Smooth muscle cell (in vitro differentiated cells): Measurements from ENCODE around the gene DENND4C. TPM values are rescaled to one million over a fixed set of nuclear protein-coding genes. Genes with fewer than 3 reads are reported as not detected.

Experiments
- DNase-seq: peaks from one replicate; lab custom pipeline; 2025; ENCODE audit not compliant: unreplicated experiment; lab: John Stamatoyannopoulos, UW
- H2AFZ ChIP-seq: fragments of 200-600 bp; sonication (generic); 2 replicates; pipeline ENCODE4 v1.6.0; 2016; ENCODE audit warnings: antibody characterized with exemption, low read depth, mild to moderate bottlenecking
- H3F3A ChIP-seq: fragments of 200-600 bp; sonication (generic); 2 replicates; pipeline ENCODE4 v1.6.0; 2017; ENCODE audit warnings: antibody characterized with exemption, low read depth
- H3K27ac ChIP-seq: fragments of 200-600 bp; sonication (generic); 2 replicates; pipeline ENCODE4 v1.5.1; 2016; ENCODE audit warnings: low read depth, mild to moderate bottlenecking
- H3K27me3 ChIP-seq: fragments of 200-600 bp; sonication (generic); 2 replicates; pipeline ENCODE4 v1.6.1; 2016; ENCODE audit warnings: low read depth, mild to moderate bottlenecking
- H3K36me3 ChIP-seq: fragments of 200-600 bp; sonication (generic); 2 replicates; pipeline ENCODE4 v1.5.1; 2016; ENCODE audit warnings: low read depth
- H3K4me1 ChIP-seq: fragments of 200-600 bp; sonication (generic); 2 replicates; pipeline ENCODE4 v1.5.1; 2016; ENCODE audit warnings: low read depth
- H3K4me2 ChIP-seq: fragments of 200-600 bp; sonication (generic); 2 replicates; pipeline ENCODE4 v1.6.0; 2016; ENCODE audit warnings: mild to moderate bottlenecking
- H3K4me3 ChIP-seq: fragments of 200-600 bp; sonication (generic); 2 replicates; pipeline ENCODE4 v1.5.1; 2016; ENCODE audit warnings: mild to moderate bottlenecking
- H3K79me2 ChIP-seq: fragments of 200-600 bp; sonication (generic); 2 replicates; pipeline ENCODE4 v1.6.0; 2016; ENCODE audit warnings: low read depth, mild to moderate bottlenecking
- H3K9ac ChIP-seq: fragments of 200-600 bp; sonication (generic); 2 replicates; pipeline ENCODE4 v1.6.0; 2016; ENCODE audit warnings: low read depth
- H3K9me3 ChIP-seq: fragments of 200-600 bp; sonication (generic); replicated peaks from 2 replicates; pipeline ENCODE4 v1.5.1; 2016; ENCODE audit warnings: low read depth
- H4K20me1 ChIP-seq: fragments of 200-600 bp; sonication (generic); 2 replicates; pipeline ENCODE4 v1.6.0; 2016; ENCODE audit warnings: low read depth
- CTCF ChIP-seq: fragments of 200-600 bp; sonication (generic); IDR thresholded peaks from 2 replicates; pipeline ENCODE4 v1.5.1; 2017; ENCODE audit warnings: borderline replicate concordance, mild to moderate bottlenecking, antibody characterized with exemption; ENCODE audit not compliant: insufficient read depth, poor library complexity, severe bottlenecking
- WGBS: methylation state at CpG from one replicate; pipeline ENCODE4 v1.1.7; 2016; ENCODE audit warnings: low lambda C conversion rate; 5-methylcytosine and 5-hydroxymethylcytosine counted together
- polyA plus RNA-seq: library from polyadenylated mRNA; unstranded; fragments of >200 nt; fragmentation: Nextera tagmentation; extraction: Ambion mirVana; gene quantifications from 2 replicates; pipeline ENCODE4 v1.2.1, GENCODE V29; 2016
- total RNA-seq: library from RNA; depleted of rRNA; stranded (reverse); fragments of >200 nt; gene quantifications from 2 replicates; pipeline ENCODE4 v1.2.3, GENCODE V29; 2014

The DENND4C gene
- total and polyA plus RNA-seq, 2 experiments from 2014 or later = 4.0 to 24.8 TPM

- Histone ChIP-seq H3K27me3 (no peaks in the 10 kb centered on the region), H3K9ac (no peak overlapping the region), H3F3A (no peaks in the 10 kb centered on the region), H3K4me2 (no peak overlapping the region), H2AFZ (no peak overlapping the region), H4K20me1 (no peaks in the 10 kb centered on the region), H3K79me2 (no peaks in the 10 kb centered on the region), H3K9me3 (no peaks in the 10 kb centered on the region), H3K4me3 (no peak overlapping the region), H3K27ac (no peak overlapping the region), H3K36me3 (peaks cover 10% of the 10 kb centered on the region), H3K4me1 (no peaks in the 10 kb centered on the region)
- no peak for DNase-seq
- WGBS = 97% methylated on average over 7 of the region's 7 CpGs
- no peak for TF ChIP-seq CTCF
These were observed 105.7 kb downstream of the DENND4C start for GRCh38 chr9:19336166-19336565.

- 83% methylated on average over 2 of the region's 2 CpGs for WGBS
- Histone ChIP-seq H3F3A (no peaks in the 10 kb centered on the region), H3K36me3 (peaks cover 8% of the 10 kb centered on the region), H3K4me1 (no peaks in the 10 kb centered on the region), H3K27me3 (no peaks in the 10 kb centered on the region), H2AFZ (no peak overlapping the region), H3K9ac (no peak overlapping the region), H3K79me2 (no peaks in the 10 kb centered on the region), H4K20me1 (no peaks in the 10 kb centered on the region), H3K27ac (no peak overlapping the region), H3K9me3 (no peaks in the 10 kb centered on the region), H3K4me3 (no peak overlapping the region), H3K4me2 (no peak overlapping the region)
- DNase-seq = no peak
- TF ChIP-seq CTCF = no peak
These were observed 112.5 kb downstream of the DENND4C start for GRCh38 chr9:19342947-19343346.

GRCh38 chr9:19358701-19359100 lies 128.2 kb downstream of the DENND4C start:
- Histone ChIP-seq H2AFZ (no peak overlapping the region), H3K27me3 (no peaks in the 10 kb centered on the region), H3K4me1 (no peaks in the 10 kb centered on the region), H3K79me2 (no peaks in the 10 kb centered on the region), H4K20me1 (no peaks in the 10 kb centered on the region), H3K27ac (no peak overlapping the region), H3K9me3 (no peaks in the 10 kb centered on the region), H3K4me3 (no peak overlapping the region), H3K9ac (no peak overlapping the region), H3K36me3 (peaks cover 10% of the 10 kb centered on the region), H3K4me2 (no peak overlapping the region), H3F3A (no peaks in the 10 kb centered on the region)
- WGBS = 58% methylated on average over 3 of the region's 3 CpGs
- DNase-seq = no peak
- TF ChIP-seq CTCF = no peak

GRCh38 chr9:19369107-19369506 lies 138.6 kb downstream of the DENND4C start:
- H3K9ac ChIP-seq = no peak overlapping the region
- no peaks in the 10 kb centered on the region for H3K4me1 ChIP-seq
- H3K79me2 ChIP-seq = no peaks in the 10 kb centered on the region
- H3K27ac ChIP-seq = no peak overlapping the region
- no peaks in the 10 kb centered on the region for H3K27me3 ChIP-seq
- H3K9me3 ChIP-seq = no peaks in the 10 kb centered on the region
- 89% methylated on average over 2 of the region's 2 CpGs for WGBS
- no peaks in the 10 kb centered on the region for H4K20me1 ChIP-seq
- no peak overlapping the region for H3K4me2 ChIP-seq
- TF ChIP-seq CTCF = no peak
- no peak for DNase-seq
- peaks cover 17% of the 10 kb centered on the region for H3F3A ChIP-seq
- no peak overlapping the region for H3K4me3 ChIP-seq
- no peak overlapping the region for H2AFZ ChIP-seq
- H3K36me3 ChIP-seq = peaks cover 9% of the 10 kb centered on the region
